Measurements from ENCODE around the gene RAD9B.

RAD9B gene

GRCh38 chr12:110467847-110468213, 34.3 kb upstream of the RAD9B start:
- no peak for TF ChIP-seq CTCF (IDR thresholded peaks at IDR 0.05; ENCODE audit: control insufficient read depth, insufficient read depth, low read depth, low read length, missing control alignments)
- no peak for DNase-seq (ENCODE audit: low read depth)
- H3K4me3 ChIP-seq (ENCODE audit: control insufficient read depth, low read depth, low read length), result peak overlapping the region; percentile 97

GRCh38 chr12:110468214-110469048, 33.7 kb upstream of the RAD9B start, which contains the start of the genes FAM216A and GPN3:
TSS of gene FAM216A (plus strand) at chr12:110468845. CDS start at chr12:110468876, 31 bp downstream.
TSS of gene GPN3 (minus strand) at chr12:110468257. CDS start at chr12:110468203, 54 bp downstream.
- no peak for TF ChIP-seq CTCF (IDR thresholded peaks at IDR 0.05; ENCODE audit: control insufficient read depth, insufficient read depth, low read depth, low read length, missing control alignments)
- H3K4me3 ChIP-seq (ENCODE audit: control insufficient read depth, low read depth, low read length), result peak within 1 kb of the TSS; percentile 97
- peak; percentile 90 for DNase-seq (ENCODE audit: low read depth)

GRCh38 chr12:110475426-110475825, 26.7 kb upstream of the RAD9B start:
- no peak overlapping the region for H3K4me3 ChIP-seq (ENCODE audit: control insufficient read depth, low read depth, low read length)
- DNase-seq (ENCODE audit: low read depth), result no peak
- TF ChIP-seq CTCF (IDR thresholded peaks at IDR 0.05; ENCODE audit: control insufficient read depth, insufficient read depth, low read depth, low read length, missing control alignments), result no peak

GRCh38 chr12:110498984-110499706, 3.0 kb upstream of the RAD9B start:
- H3K4me3 ChIP-seq (ENCODE audit: control insufficient read depth, low read depth, low read length), result no peak overlapping the region
- TF ChIP-seq CTCF (IDR thresholded peaks at IDR 0.05; ENCODE audit: control insufficient read depth, insufficient read depth, low read depth, low read length, missing control alignments), result no peak
- DNase-seq (ENCODE audit: low read depth), result peak; percentile 25

- peak; percentile 4 for DNase-seq (ENCODE audit: low read depth)
- no peak for TF ChIP-seq CTCF (IDR thresholded peaks at IDR 0.05; ENCODE audit: control insufficient read depth, insufficient read depth, low read depth, low read length, missing control alignments)
- peak overlapping the region; percentile 100 for H3K4me3 ChIP-seq (ENCODE audit: control insufficient read depth, low read depth, low read length)
Observed at GRCh38 chr12:110501399-110501751, 756 bp upstream of the RAD9B start.

GRCh38 chr12:110503432-110503831, 1.3 kb downstream of the RAD9B start:
- no peak overlapping the region for H3K4me3 ChIP-seq (ENCODE audit: control insufficient read depth, low read depth, low read length)
- no peak for TF ChIP-seq CTCF (IDR thresholded peaks at IDR 0.05; ENCODE audit: control insufficient read depth, insufficient read depth, low read depth, low read length, missing control alignments)
- no peak for DNase-seq (ENCODE audit: low read depth)

Measured in AG09309 (cell line).